Astrocyte of the spinal cord (primary cell): ENCODE results near the gene RIMS4.
"Not testable (repeated sequence)": the region's sequence is repeated elsewhere in the genome, so short reads cannot be mapped to it uniquely, and the experiment has no call there.

Experiments
- DNase-seq: peaks from one replicate; pipeline ENCODE4 v3.0.0; 2011; ENCODE audit warnings: low read depth, low spot score
- H3K4me3 ChIP-seq: 2 replicates; pipeline ENCODE4 v1.5.1; 2011; ENCODE audit warnings: low read depth, mild to moderate bottlenecking, low read length, moderate library complexity
- in situ Hi-C: cut with HindIII; loops from 2 replicates; pipeline ENCODE4 v1.10.0; 2017; ENCODE audit warnings: low sequenced_read_pairs
- TF ChIP-seq, protein P1 (sequence below): IDR thresholded peaks from 2 replicates; pipeline ENCODE4 v1.5.1; 2012; ENCODE audit warnings: low read depth, mild to moderate bottlenecking, low read length, inconsistent platforms

The RIMS4 gene

GRCh38 chr20:44765091-44765490 lies 45.3 kb downstream of the RIMS4 start:
- in situ Hi-C loops: no loop called here
- DNase-seq: no peak
- TF ChIP-seq, protein P1, sequence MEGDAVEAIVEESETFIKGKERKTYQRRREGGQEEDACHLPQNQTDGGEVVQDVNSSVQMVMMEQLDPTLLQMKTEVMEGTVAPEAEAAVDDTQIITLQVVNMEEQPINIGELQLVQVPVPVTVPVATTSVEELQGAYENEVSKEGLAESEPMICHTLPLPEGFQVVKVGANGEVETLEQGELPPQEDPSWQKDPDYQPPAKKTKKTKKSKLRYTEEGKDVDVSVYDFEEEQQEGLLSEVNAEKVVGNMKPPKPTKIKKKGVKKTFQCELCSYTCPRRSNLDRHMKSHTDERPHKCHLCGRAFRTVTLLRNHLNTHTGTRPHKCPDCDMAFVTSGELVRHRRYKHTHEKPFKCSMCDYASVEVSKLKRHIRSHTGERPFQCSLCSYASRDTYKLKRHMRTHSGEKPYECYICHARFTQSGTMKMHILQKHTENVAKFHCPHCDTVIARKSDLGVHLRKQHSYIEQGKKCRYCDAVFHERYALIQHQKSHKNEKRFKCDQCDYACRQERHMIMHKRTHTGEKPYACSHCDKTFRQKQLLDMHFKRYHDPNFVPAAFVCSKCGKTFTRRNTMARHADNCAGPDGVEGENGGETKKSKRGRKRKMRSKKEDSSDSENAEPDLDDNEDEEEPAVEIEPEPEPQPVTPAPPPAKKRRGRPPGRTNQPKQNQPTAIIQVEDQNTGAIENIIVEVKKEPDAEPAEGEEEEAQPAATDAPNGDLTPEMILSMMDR: no peak
- no peak overlapping the region for H3K4me3 ChIP-seq

DNA sequence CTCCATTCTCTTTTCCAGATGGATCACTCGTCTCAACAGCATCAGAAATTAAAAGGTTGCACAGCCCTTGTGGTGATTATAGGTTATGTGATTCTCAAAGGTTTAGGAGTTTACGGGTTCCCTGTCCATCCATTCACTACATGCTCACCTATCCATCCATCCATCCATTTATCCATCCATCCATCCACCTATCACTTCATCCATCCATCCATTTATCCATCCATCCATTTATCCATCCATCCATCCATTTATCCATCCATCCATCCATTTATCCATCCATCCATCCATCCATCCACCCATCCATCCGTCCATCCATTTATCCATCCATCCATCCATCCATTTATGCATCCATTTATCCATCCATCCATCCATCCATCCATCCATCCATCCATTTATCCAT lies 46.5 kb downstream of the RIMS4 start:
- DNase-seq, H3K4me3 ChIP-seq, in situ Hi-C loops: not testable (repeated sequence)

GRCh38 chr20:44762466-44763140 lies 47.7 kb downstream of the RIMS4 start:
- TF ChIP-seq, protein P1: no peak
- in situ Hi-C loops: no loop called here
- H3K4me3 ChIP-seq: no peak overlapping the region
- DNase-seq: no peak

DNA sequence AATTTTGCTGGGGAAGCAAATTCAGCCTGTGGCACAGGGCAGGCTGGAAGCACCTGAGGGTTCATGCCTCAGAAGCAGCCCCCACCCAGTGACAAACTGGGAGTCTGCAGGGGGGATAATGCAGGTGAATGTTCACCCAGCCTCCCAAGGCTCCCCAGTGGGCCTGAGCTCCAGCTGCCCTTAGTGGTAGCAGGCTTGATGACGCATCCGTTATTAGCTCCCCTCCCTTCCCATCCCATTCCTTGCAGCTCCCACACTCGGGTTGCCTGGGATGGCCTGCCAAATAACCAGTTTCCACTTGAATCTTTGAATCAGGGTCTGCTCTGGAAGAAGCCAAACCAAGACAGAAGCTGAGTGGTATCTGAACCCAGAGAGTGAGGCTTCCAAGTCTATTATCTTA lies 48.9 kb downstream of the RIMS4 start:
- in situ Hi-C loops: no loop called here
- TF ChIP-seq, protein P1: no peak
- DNase-seq: no peak
- no peak overlapping the region for H3K4me3 ChIP-seq

GRCh38 chr20:44759595-44759994 lies 50.8 kb downstream of the RIMS4 start:
- H3K4me3 ChIP-seq: no peak overlapping the region
- TF ChIP-seq, protein P1: no peak
- in situ Hi-C loops: no loop called here
- no peak for DNase-seq

GRCh38 chr20:44758247-44759101 lies 51.9 kb downstream of the RIMS4 start:
- TF ChIP-seq, protein P1: no peak
- in situ Hi-C loops: no loop called here
- no peak overlapping the region for H3K4me3 ChIP-seq
- DNase-seq: no peak

DNA sequence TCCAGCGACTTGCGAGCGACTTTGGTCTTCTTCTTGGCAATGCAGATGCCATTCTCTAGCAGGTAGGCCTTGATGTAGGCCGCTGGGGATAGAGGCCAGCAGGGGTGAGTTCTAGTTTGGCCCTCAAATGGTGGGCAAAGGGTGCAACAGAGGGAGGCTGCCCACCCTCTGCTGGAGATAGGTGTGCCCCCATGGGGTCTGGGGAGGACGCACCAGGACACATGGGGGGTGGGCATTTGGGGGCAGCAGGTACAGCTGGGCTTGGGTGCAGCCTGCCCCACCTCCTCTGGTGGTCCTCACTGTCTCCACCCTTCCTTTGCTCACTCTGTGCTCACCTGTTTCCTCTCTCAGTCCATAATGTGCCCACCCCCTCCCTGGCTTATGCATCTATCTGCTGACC lies 53.4 kb downstream of the RIMS4 start:
- no peak overlapping the region for H3K4me3 ChIP-seq
- TF ChIP-seq, protein P1: no peak
- in situ Hi-C loops: no loop called here
- DNase-seq: no peak
